T-cell (primary cell): ENCODE data around the gene PLCXD3. TPM values are rescaled to one million over a fixed set of nuclear protein-coding genes. Genes with fewer than 3 reads are reported as not detected.

Experiments
- ATAC-seq, 4 experiments: fragments of 200-7000 bp in 3 of 4; fragments of 150-1000 bp in 1 of 4; cut with Tn5 transposase; replicated peaks in 1 of 4; 1 replicate in 3 of 4; 2 replicates in 1 of 4; pipeline ENCODE4 v1.10.0; 2021; ENCODE audit warnings: moderate library complexity in 3 of 4, mild to moderate bottlenecking in 2 of 4, moderate number of reproducible peaks in 1 of 4
- CTCF ChIA-PET, 2 donors: fragments of 300-600 bp; sonication (Branson Sonifier 250); formaldehyde crosslinking; loops; one replicate each; lab custom pipeline; 2022; ENCODE audit warnings: antibody characterized with exemption in 2 of 2; lab: Charles Lee
- POLR2A ChIA-PET, 2 donors: fragments of 300-600 bp; sonication (Branson Sonifier 250); formaldehyde crosslinking; loops; one replicate each; lab custom pipeline; 2022; ENCODE audit warnings: antibody characterized with exemption in 2 of 2; lab: Charles Lee
- DNase-seq, 35 experiments: peaks; one replicate each; pipeline versions ENCODE4 v3.0.0 to v3.0.0-alpha.2; 2013 to 2023
- H3K27ac ChIP-seq: one replicate; pipeline ENCODE4 v1.5.1; 2013; ENCODE audit warnings: low read length
- H3K27me3 ChIP-seq, 2 experiments: replicated peaks in 1 of 2; 1 replicate in 1 of 2; 2 replicates in 1 of 2; pipeline versions ENCODE4 v1.6.1 to v1.7.0; 2013; ENCODE audit warnings: low read length in 1 of 2, mixed read lengths in 1 of 2; ENCODE audit not compliant: control insufficient read depth in 2 of 2, insufficient read depth in 2 of 2; ENCODE audit errors: extremely low read depth in 1 of 2
- H3K36me3 ChIP-seq, 2 donors: 1 replicate in 1 of 2; 2 replicates in 1 of 2; pipeline versions ENCODE4 v1.6.1 to v1.7.0; 2013; ENCODE audit warnings: low read length in 1 of 2; ENCODE audit not compliant: control insufficient read depth in 2 of 2, insufficient read depth in 1 of 2; ENCODE audit errors: extremely low read depth in 1 of 2
- H3K4me1 ChIP-seq, 2 experiments: 1 replicate in 1 of 2; 2 replicates in 1 of 2; pipeline versions ENCODE4 v1.6.1 to v1.7.0; 2013; ENCODE audit warnings: low read length in 2 of 2, mixed read lengths in 1 of 2; ENCODE audit not compliant: insufficient read depth in 2 of 2, control insufficient read depth in 1 of 2; ENCODE audit errors: extremely low read depth in 1 of 2
- H3K4me3 ChIP-seq, 2 donors: 1 replicate in 1 of 2; 2 replicates in 1 of 2; pipeline versions ENCODE4 v1.5.1 to v1.7.0; 2013; ENCODE audit warnings: mild to moderate bottlenecking in 2 of 2, low read length in 1 of 2, moderate library complexity in 1 of 2; ENCODE audit not compliant: control insufficient read depth in 1 of 2; ENCODE audit errors: extremely low read depth in 1 of 2
- H3K9me3 ChIP-seq: 2 replicates; pipeline ENCODE4 v1.7.0; 2013
- H3K27ac Mint-ChIP-seq, 2 donors: one replicate each; pipeline ENCODE4 v1.8.0; 2020 to 2021; ENCODE audit warnings: mild to moderate bottlenecking in 2 of 2, mixed read lengths in 2 of 2
- H3K27me3 Mint-ChIP-seq, 2 donors: one replicate each; pipeline ENCODE4 v1.8.0; 2021 to 2022; ENCODE audit warnings: mixed read lengths in 2 of 2
- H3K36me3 Mint-ChIP-seq: one replicate; pipeline ENCODE4 v1.8.0; 2021; ENCODE audit warnings: mixed read lengths
- H3K4me1 Mint-ChIP-seq, 3 donors: one replicate each; pipeline ENCODE4 v1.8.0; 2020 to 2022; ENCODE audit warnings: mixed read lengths in 3 of 3, mild to moderate bottlenecking in 1 of 3
- H3K4me3 Mint-ChIP-seq, 3 donors: one replicate each; pipeline ENCODE4 v1.8.0; 2020 to 2022; ENCODE audit warnings: mild to moderate bottlenecking in 3 of 3, mixed read lengths in 3 of 3, moderate library complexity in 3 of 3
- H3K9me3 Mint-ChIP-seq, 3 donors: one replicate each; pipeline ENCODE4 v1.8.0; 2020 to 2022; ENCODE audit warnings: mixed read lengths in 3 of 3
- WGBS: methylation state at CpG from one replicate; pipeline ENCODE4 v1.1.5; 2013; ENCODE audit warnings: missing lambda C conversion rate; ENCODE audit not compliant: insufficient coverage; 5-methylcytosine and 5-hydroxymethylcytosine counted together
- total RNA-seq, 35 experiments: library from RNA in 6 of 35; stranded (reverse) in 6 of 35; fragments of 120-200 nt in 1 of 35; gene quantifications; one replicate each; pipeline versions ENCODE4 v1.2.1 to v1.2.4 and lab custom pipeline; 2013 to 2026

Gene PLCXD3
- total RNA-seq, 5 donors from 2014 or later (not counting 1 experiment from before 2014, with no cell fraction given), result 0.03 to 0.07 (median 0.06) TPM; not detected in 2

- no peaks in the 10 kb centered on the region for H3K9me3 ChIP-seq
- no peaks in the 10 kb centered on the region for H3K9me3 Mint-ChIP-seq
- no peaks in the 10 kb centered on the region for H3K36me3 Mint-ChIP-seq
- no peaks in the 10 kb centered on the region for H3K4me1 Mint-ChIP-seq
- CTCF ChIA-PET, result no interaction called here
- H3K4me1 ChIP-seq, result no peaks in the 10 kb centered on the region
- H3K4me3 Mint-ChIP-seq, result no peak overlapping the region
- POLR2A ChIA-PET, result no interaction called here
- ATAC-seq, result no peak
- H3K27ac ChIP-seq, result no peak overlapping the region
- no peaks in the 10 kb centered on the region for H3K36me3 ChIP-seq
- H3K4me3 ChIP-seq, result no peak overlapping the region
- no peak overlapping the region for H3K27ac Mint-ChIP-seq
- no peaks in the 10 kb centered on the region for H3K27me3 Mint-ChIP-seq
- no peak for DNase-seq
- H3K27me3 ChIP-seq, result no peaks in the 10 kb centered on the region
Measured at GRCh38 chr5:41337724-41338123, 172.7 kb downstream of the PLCXD3 start.

- ChIA-PET POLR2A (no interaction called here), CTCF (no interaction called here)
- H3K4me3 Mint-ChIP-seq, result no peak overlapping the region
- H3K36me3 ChIP-seq, result no peaks in the 10 kb centered on the region
- H3K36me3 Mint-ChIP-seq, result no peaks in the 10 kb centered on the region
- H3K27ac Mint-ChIP-seq, result no peak overlapping the region
- H3K9me3 ChIP-seq, result no peaks in the 10 kb centered on the region
- no peaks in the 10 kb centered on the region for H3K4me1 ChIP-seq
- no peak overlapping the region for H3K4me3 ChIP-seq
- H3K27me3 Mint-ChIP-seq, result no peaks in the 10 kb centered on the region
- no peaks in the 10 kb centered on the region for H3K4me1 Mint-ChIP-seq
- no peaks in the 10 kb centered on the region for H3K27me3 ChIP-seq
- DNase-seq (no peak), ATAC-seq (no peak)
- H3K9me3 Mint-ChIP-seq, result no peaks in the 10 kb centered on the region
- no peak overlapping the region for H3K27ac ChIP-seq
Measured at GRCh38 chr5:41337216-41337615, 173.2 kb downstream of the PLCXD3 start.

- Histone ChIP-seq H3K9me3 (no peaks in the 10 kb centered on the region), H3K27ac (no peak overlapping the region), H3K27me3 (no peaks in the 10 kb centered on the region), H3K4me3 (no peak overlapping the region), H3K4me1 (no peaks in the 10 kb centered on the region), H3K36me3 (no peaks in the 10 kb centered on the region)
- Mint-ChIP-seq H3K4me3 (no peak overlapping the region), H3K27me3 (no peaks in the 10 kb centered on the region), H3K36me3 (no peaks in the 10 kb centered on the region), H3K9me3 (no peaks in the 10 kb centered on the region), H3K27ac (no peak overlapping the region), H3K4me1 (no peaks in the 10 kb centered on the region)
- no peak for ATAC-seq
- WGBS, result no CpG with 5 or more reads among the region's 1 CpG
- DNase-seq, result no peak
- ChIA-PET CTCF (no interaction called here), POLR2A (no interaction called here)
Measured at GRCh38 chr5:41336471-41336870, 173.9 kb downstream of the PLCXD3 start.

- Histone ChIP-seq H3K4me1 (no peaks in the 10 kb centered on the region), H3K9me3 (no peaks in the 10 kb centered on the region), H3K4me3 (no peak overlapping the region), H3K36me3 (no peaks in the 10 kb centered on the region), H3K27me3 (no peaks in the 10 kb centered on the region), H3K27ac (no peak overlapping the region)
- POLR2A ChIA-PET, result no interaction called here
- no peaks in the 10 kb centered on the region for H3K36me3 Mint-ChIP-seq
- no CpG with 5 or more reads among the region's 4 CpGs for WGBS
- H3K27me3 Mint-ChIP-seq, result no peaks in the 10 kb centered on the region
- H3K27ac Mint-ChIP-seq, result no peak overlapping the region
- CTCF ChIA-PET, result no interaction called here
- ATAC-seq, result no peak
- H3K9me3 Mint-ChIP-seq, result no peaks in the 10 kb centered on the region
- no peaks in the 10 kb centered on the region for H3K4me1 Mint-ChIP-seq
- DNase-seq, result no peak
- H3K4me3 Mint-ChIP-seq, result no peak overlapping the region
Measured at GRCh38 chr5:41335596-41336181, 174.7 kb downstream of the PLCXD3 start.

GRCh38 chr5:41334758-41335157, 175.6 kb downstream of the PLCXD3 start:
- no peak overlapping the region for H3K27ac Mint-ChIP-seq
- H3K36me3 Mint-ChIP-seq, result no peaks in the 10 kb centered on the region
- H3K4me3 Mint-ChIP-seq, result no peak overlapping the region
- ChIA-PET CTCF (no interaction called here), POLR2A (interaction anchor here in 1 of 2 donors (0.6 to 0.7 kb wide), 2 partner anchors 484 to 1960 kb away, joined by 3 to 6 read pairs; no protein-coding TSS in a partner anchor)
- ATAC-seq (no peak), DNase-seq (no peak)
- no peaks in the 10 kb centered on the region for H3K4me1 Mint-ChIP-seq
- Histone ChIP-seq H3K27me3 (no peaks in the 10 kb centered on the region), H3K9me3 (no peaks in the 10 kb centered on the region), H3K4me3 (no peak overlapping the region), H3K4me1 (no peaks in the 10 kb centered on the region), H3K36me3 (no peaks in the 10 kb centered on the region), H3K27ac (no peak overlapping the region)
- H3K27me3 Mint-ChIP-seq, result no peaks in the 10 kb centered on the region
- no CpG with 5 or more reads among the region's 5 CpGs for WGBS
- H3K9me3 Mint-ChIP-seq, result no peaks in the 10 kb centered on the region

- ATAC-seq, result no peak
- POLR2A ChIA-PET, result interaction anchor here in 1 of 2 donors (0.6 to 0.7 kb wide), 2 partner anchors 483 to 1960 kb away, joined by 3 to 6 read pairs; no protein-coding TSS in a partner anchor
Measured at GRCh38 chr5:41334221-41334620, 176.2 kb downstream of the PLCXD3 start.

More at GRCh38 chr5:41334221-41334620, 176.2 kb downstream of the PLCXD3 start:
- CTCF ChIA-PET, result no interaction called here
- no peaks in the 10 kb centered on the region for H3K27me3 Mint-ChIP-seq
- no peak for DNase-seq
- H3K27ac Mint-ChIP-seq, result no peak overlapping the region
- Histone ChIP-seq H3K27ac (no peak overlapping the region), H3K36me3 (no peaks in the 10 kb centered on the region), H3K9me3 (no peaks in the 10 kb centered on the region), H3K4me1 (no peaks in the 10 kb centered on the region), H3K27me3 (no peaks in the 10 kb centered on the region), H3K4me3 (no peak overlapping the region)
- no peak overlapping the region for H3K4me3 Mint-ChIP-seq
- no CpG with 5 or more reads among the region's 1 CpG for WGBS
- H3K36me3 Mint-ChIP-seq, result no peaks in the 10 kb centered on the region
- peaks cover 0 to under 1% (median 0%) of the 10 kb centered on the region in 3 donors for H3K9me3 Mint-ChIP-seq
- H3K4me1 Mint-ChIP-seq, result no peaks in the 10 kb centered on the region
